ENCODE measurements around the gene TADA2B.

DNA sequence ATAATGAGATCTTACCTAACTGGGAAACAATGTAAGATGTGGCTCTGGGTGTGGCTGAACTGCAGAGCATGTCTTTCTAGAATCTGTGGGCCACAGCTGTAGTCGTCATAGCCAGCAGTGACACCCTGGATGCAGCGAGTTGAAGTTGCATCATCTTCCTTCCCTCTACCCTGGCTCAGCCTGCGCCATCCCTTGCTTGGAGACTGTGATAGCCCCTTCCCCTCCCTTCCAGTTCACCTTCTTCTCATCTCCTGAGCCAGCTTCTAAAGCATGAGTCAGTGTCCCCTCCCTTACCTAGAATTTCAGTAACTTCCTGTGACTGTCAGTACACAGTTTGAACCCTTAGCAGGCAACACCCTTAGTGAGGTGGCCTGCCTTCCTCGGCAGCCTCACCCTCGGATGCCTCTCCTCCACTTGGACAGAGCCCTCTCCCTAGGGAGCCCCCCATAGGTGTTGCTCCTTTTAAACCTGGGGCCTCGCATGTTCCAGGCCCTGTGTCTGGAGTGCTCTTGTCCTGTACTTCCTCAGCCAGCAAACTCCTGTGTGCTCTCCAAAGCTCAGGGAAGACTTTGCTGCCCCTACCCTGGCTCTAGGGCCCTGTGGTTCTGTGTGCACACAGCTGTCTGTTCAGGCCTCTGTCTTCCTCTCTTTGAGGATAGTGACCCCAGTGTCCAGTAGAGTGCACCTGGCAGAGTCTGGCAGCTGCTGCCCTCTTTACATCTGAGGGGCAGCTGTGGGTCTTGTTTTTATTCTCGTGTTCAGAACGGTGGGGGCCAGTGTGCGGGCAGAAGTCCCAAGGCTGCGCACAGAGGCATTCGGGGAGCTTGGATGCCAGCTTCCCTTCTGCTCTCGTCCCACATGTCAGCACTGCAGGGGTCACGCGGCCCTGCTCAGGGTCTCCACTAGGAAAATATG is 43.7 kb upstream of the TADA2B start:
- TF ChIP-seq, protein P1, sequence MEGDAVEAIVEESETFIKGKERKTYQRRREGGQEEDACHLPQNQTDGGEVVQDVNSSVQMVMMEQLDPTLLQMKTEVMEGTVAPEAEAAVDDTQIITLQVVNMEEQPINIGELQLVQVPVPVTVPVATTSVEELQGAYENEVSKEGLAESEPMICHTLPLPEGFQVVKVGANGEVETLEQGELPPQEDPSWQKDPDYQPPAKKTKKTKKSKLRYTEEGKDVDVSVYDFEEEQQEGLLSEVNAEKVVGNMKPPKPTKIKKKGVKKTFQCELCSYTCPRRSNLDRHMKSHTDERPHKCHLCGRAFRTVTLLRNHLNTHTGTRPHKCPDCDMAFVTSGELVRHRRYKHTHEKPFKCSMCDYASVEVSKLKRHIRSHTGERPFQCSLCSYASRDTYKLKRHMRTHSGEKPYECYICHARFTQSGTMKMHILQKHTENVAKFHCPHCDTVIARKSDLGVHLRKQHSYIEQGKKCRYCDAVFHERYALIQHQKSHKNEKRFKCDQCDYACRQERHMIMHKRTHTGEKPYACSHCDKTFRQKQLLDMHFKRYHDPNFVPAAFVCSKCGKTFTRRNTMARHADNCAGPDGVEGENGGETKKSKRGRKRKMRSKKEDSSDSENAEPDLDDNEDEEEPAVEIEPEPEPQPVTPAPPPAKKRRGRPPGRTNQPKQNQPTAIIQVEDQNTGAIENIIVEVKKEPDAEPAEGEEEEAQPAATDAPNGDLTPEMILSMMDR (conservative IDR thresholded peaks at IDR 0.05; ENCODE audit: low read depth, low read length) = no peak
- TF ChIP-seq EZH2 (IDR thresholded peaks at IDR 0.05; ENCODE audit: borderline replicate concordance, low read depth, low read length, poor library complexity, severe bottlenecking) = no peak
